GM23248 (cell line): ENCODE results near the gene DAB2IP. TPM values are rescaled to one million over a fixed set of nuclear protein-coding genes. Genes with fewer than 3 reads are reported as not detected.
A peak's percentile ranks its signal among the peaks of the same experiment; 100 is the strongest.

Source experiments
- DNase-seq: peaks from one replicate; pipeline ENCODE4 v3.0.0-alpha.2; 2015
- H2AFZ ChIP-seq: fragments of 200-600 bp; sonication (generic); 2 replicates; pipeline ENCODE4 v1.6.1; 2016; ENCODE audit warnings: antibody characterized with exemption
- H3F3A ChIP-seq: fragments of 200-600 bp; sonication (generic); 2 replicates; pipeline ENCODE4 v1.6.1; 2016; ENCODE audit warnings: mild to moderate bottlenecking, antibody characterized with exemption, mixed run types; ENCODE audit not compliant: insufficient read depth
- H3K27ac ChIP-seq: fragments of 200-600 bp; sonication (generic); 2 replicates; pipeline ENCODE4 v1.5.1; 2016; ENCODE audit warnings: mild to moderate bottlenecking
- H3K27me3 ChIP-seq: fragments of 200-600 bp; sonication (generic); replicated peaks from 2 replicates; pipeline ENCODE4 v1.6.1; 2016; ENCODE audit warnings: mild to moderate bottlenecking; ENCODE audit not compliant: insufficient read depth
- H3K36me3 ChIP-seq: fragments of 200-600 bp; sonication (generic); 2 replicates; pipeline ENCODE4 v1.6.1; 2016; ENCODE audit warnings: low read depth, mild to moderate bottlenecking
- H3K4me1 ChIP-seq: fragments of 200-600 bp; sonication (generic); 2 replicates; pipeline ENCODE4 v1.6.1; 2016; ENCODE audit warnings: mild to moderate bottlenecking; ENCODE audit not compliant: insufficient read depth
- H3K4me2 ChIP-seq: fragments of 200-600 bp; sonication (generic); one replicate; pipeline ENCODE4 v1.6.1; 2016; ENCODE audit warnings: mild to moderate bottlenecking; ENCODE audit not compliant: unreplicated experiment
- H3K4me3 ChIP-seq: fragments of 200-600 bp; sonication (generic); 2 replicates; pipeline ENCODE4 v1.5.1; 2016; ENCODE audit warnings: mild to moderate bottlenecking
- H3K79me2 ChIP-seq: fragments of 200-600 bp; sonication (generic); 2 replicates; pipeline ENCODE4 v1.6.1; 2016; ENCODE audit warnings: mild to moderate bottlenecking; ENCODE audit not compliant: insufficient read depth
- H3K9ac ChIP-seq: fragments of 200-600 bp; sonication (generic); 2 replicates; pipeline ENCODE4 v1.6.1; 2016; ENCODE audit warnings: mild to moderate bottlenecking
- H3K9me2 ChIP-seq: fragments of 200-600 bp; sonication (generic); 2 replicates; pipeline ENCODE4 v1.6.1; 2016; ENCODE audit warnings: mixed run types, mild to moderate bottlenecking, moderate library complexity; ENCODE audit not compliant: insufficient read depth
- H3K9me3 ChIP-seq: fragments of 200-600 bp; sonication (generic); one replicate; pipeline ENCODE4 v1.6.1; 2017; ENCODE audit warnings: low read depth
- H4K20me1 ChIP-seq: fragments of 200-600 bp; sonication (generic); 2 replicates; pipeline ENCODE4 v1.6.0; 2016; ENCODE audit not compliant: insufficient read depth
- EZH2 ChIP-seq: fragments of 200-600 bp; sonication (generic); IDR thresholded peaks from 2 replicates; pipeline ENCODE4 v1.6.1; 2018; ENCODE audit warnings: antibody characterized with exemption, mild to moderate bottlenecking; ENCODE audit not compliant: insufficient read depth, poor library complexity, severe bottlenecking
- EZH2phosphoT487 ChIP-seq: fragments of 200-600 bp; sonication (generic); IDR thresholded peaks from 2 replicates; pipeline ENCODE4 v1.6.1; 2018; ENCODE audit warnings: antibody characterized with exemption, moderate library complexity, mild to moderate bottlenecking, low read depth; ENCODE audit not compliant: insufficient read depth
- WGBS, 2 experiments: methylation state at CpG; one replicate each; pipeline ENCODE4 v1.1.6; 2015 to 2017; ENCODE audit warnings: low lambda C conversion rate in 2 of 2, low coverage in 1 of 2; ENCODE audit errors: missing lambda C conversion rate in 2 of 2; 5-methylcytosine and 5-hydroxymethylcytosine counted together
- in situ Hi-C: fragments of 300-500 bp; cut with MboI; formaldehyde crosslinking; loops from 2 replicates; pipeline ENCODE4 v1.15.0; 2020
- polyA plus RNA-seq: library from polyadenylated mRNA; unstranded; fragments of >200 nt; fragmentation: Nextera tagmentation; extraction: Ambion mirVana; gene quantifications from 2 replicates; pipeline ENCODE4 v1.2.1, GENCODE V29; 2016
- total RNA-seq: library from RNA; depleted of rRNA; stranded (reverse); fragments of >200 nt; shearing (Covaris generic); gene quantifications from 2 replicates; pipeline ENCODE4 v1.2.3, GENCODE V29; 2014

DAB2IP gene
- total and polyA plus RNA-seq, 2 experiments from 2014 or later, result 2.6 to 19.7 TPM

DNA sequence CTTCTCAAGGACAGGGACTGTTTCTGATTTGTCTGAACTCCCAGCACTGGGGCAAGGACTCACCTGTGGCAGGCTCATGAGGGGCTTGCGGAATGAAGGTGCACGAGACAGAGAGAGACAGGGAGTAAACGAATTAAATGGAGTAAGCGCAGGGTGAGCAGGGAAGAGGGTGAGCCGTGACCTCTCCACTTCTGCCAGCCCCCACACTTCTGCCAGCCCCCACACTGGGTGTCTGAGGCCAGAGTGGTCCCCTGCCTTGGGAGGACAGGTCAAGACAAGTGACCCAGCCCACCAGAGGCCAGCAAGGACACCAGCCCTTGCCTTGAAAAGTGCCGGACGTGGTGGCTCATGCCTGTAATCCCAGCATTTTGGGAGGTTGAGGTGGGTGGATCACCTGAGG lies 37.2 kb downstream of the DAB2IP start:
- Histone ChIP-seq H3K36me3 (no peaks in the 10 kb centered on the region), H2AFZ (no peak overlapping the region), H3K27me3 (no peaks in the 10 kb centered on the region), H3K9ac (no peak overlapping the region), H3F3A (peaks cover 17% of the 10 kb centered on the region), H3K9me3 (no peaks in the 10 kb centered on the region), H3K9me2 (no peaks in the 10 kb centered on the region), H4K20me1 (no peaks in the 10 kb centered on the region), H3K4me2 (no peak overlapping the region), H3K27ac (no peak overlapping the region), H3K4me3 (no peak overlapping the region), H3K4me1 (peaks cover 9% of the 10 kb centered on the region; the same call in 1 of the 2 replicates), H3K79me2 (no peaks in the 10 kb centered on the region)
- in situ Hi-C loops, result loop anchor here (5.0 to 10.0 kb wide), 2 partner anchors 141 to 316 kb away; no protein-coding TSS in a partner anchor
- no peak for DNase-seq
- 97 to 98% methylated on average over 7 of the region's 7 CpGs for WGBS, 2 experiments
- TF ChIP-seq EZH2phosphoT487 (no peak), EZH2 (no peak)

DNA sequence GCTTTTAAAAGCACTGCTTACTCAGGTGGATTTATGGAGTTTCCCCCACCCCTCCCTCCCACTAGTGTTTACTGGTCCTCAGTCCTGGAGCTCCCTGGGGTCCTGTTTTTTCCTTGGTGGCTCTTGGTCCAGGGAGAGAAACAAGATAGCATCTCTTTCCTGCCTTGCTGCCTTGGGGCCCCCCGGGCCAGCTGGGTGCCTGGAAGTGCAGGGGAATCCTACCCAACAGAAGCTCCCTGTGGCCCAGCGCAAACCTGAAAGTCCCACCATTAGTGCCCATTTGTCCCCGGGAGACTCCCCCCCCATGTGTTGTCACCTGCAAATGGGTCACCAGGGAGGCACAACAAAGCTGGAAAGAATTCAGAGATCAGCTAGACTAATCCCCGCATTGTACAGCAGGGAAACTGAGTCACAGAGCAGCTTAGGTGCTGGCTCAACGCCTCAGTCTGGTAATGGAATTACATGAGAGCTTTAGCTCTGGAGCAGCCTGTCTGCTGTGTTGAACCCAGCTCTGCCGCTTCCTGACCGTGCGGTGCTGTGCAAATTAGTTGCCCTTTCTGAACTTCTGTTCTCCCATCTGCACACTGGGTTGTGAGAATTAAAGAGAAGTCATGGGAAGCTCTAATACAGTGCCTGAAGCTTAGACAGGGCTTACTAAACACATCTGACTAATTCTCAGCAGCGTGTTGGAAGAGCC lies 38.2 kb downstream of the DAB2IP start:
- DNase-seq, result no peak
- Histone ChIP-seq H3K4me1 (peaks cover 9% of the 10 kb centered on the region; the same call in 1 of the 2 replicates), H3K4me2 (no peak overlapping the region), H3K9ac (no peak overlapping the region), H3K27me3 (no peaks in the 10 kb centered on the region), H3K36me3 (no peaks in the 10 kb centered on the region), H4K20me1 (no peaks in the 10 kb centered on the region), H3K79me2 (no peaks in the 10 kb centered on the region), H3K9me3 (no peaks in the 10 kb centered on the region), H3K4me3 (no peak overlapping the region), H3K27ac (no peak overlapping the region), H3K9me2 (no peaks in the 10 kb centered on the region), H2AFZ (no peak overlapping the region), H3F3A (peaks cover 17% of the 10 kb centered on the region)
- 81 to 89% methylated on average over 9 of the region's 9 CpGs for WGBS, 2 experiments
- TF ChIP-seq EZH2, result no peak
- no peak for TF ChIP-seq EZH2phosphoT487
- in situ Hi-C loops, result loop anchor here (5.0 to 10.0 kb wide), 2 partner anchors 142 to 315 kb away; no protein-coding TSS in a partner anchor

DNA sequence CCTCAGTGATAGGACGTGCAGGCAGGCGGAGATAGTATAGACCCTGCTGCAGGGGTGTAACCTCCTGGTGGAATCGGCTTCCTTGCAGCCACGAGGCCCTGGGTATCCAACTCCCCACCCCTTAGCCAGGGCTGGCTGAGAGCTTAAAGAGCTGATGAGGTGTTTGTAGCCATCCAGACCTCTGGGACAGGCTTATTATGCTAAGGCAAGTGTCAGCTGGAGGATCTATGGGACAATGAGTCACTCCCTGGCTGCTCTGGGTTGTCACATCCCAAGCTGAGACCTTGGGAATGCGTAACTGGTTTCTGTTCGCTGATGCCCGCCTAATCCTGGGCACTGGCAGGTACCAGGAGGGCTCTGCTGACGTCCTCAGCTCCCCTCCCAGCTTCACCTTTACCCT lies 38.9 kb downstream of the DAB2IP start:
- no peak overlapping the region for H2AFZ ChIP-seq
- peaks cover 17% of the 10 kb centered on the region for H3F3A ChIP-seq
- no peaks in the 10 kb centered on the region for H3K9me3 ChIP-seq
- 36 to 38% methylated on average over 8 of the region's 8 CpGs for WGBS, 2 experiments
- H3K27ac ChIP-seq, result no peak overlapping the region
- H3K4me3 ChIP-seq, result no peak overlapping the region
- no peaks in the 10 kb centered on the region for H3K9me2 ChIP-seq
- TF ChIP-seq EZH2phosphoT487, result no peak
- no peak for TF ChIP-seq EZH2
- no peaks in the 10 kb centered on the region for H3K36me3 ChIP-seq
- no peaks in the 10 kb centered on the region for H3K27me3 ChIP-seq
- H3K9ac ChIP-seq, result no peak overlapping the region
- no peaks in the 10 kb centered on the region for H3K79me2 ChIP-seq
- DNase-seq, result peak; percentile 50
- H3K4me2 ChIP-seq, result no peak overlapping the region
- no peaks in the 10 kb centered on the region for H4K20me1 ChIP-seq
- H3K4me1 ChIP-seq, result peaks cover 9% of the 10 kb centered on the region; the same call in 1 of the 2 replicates
- in situ Hi-C loops, result no loop called here

DNA sequence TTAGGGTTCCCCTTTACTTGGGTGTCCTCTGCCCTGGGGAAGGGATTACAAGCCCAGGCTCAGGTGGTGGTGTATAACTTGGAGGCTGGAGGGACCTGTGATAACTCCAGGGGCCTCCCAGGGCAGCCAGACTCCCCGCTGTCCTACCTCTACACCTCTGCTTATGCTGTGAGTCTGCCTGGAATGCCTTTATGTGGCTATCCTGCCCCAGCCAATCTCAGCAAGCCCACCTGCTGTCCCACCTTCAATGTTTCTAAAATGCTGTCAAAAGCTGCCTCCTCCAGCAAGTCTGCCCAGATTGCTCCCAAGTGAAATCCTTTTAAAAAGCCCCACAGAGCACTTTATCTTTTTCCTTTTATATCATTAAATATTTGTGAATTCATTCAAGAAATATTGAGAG lies 39.3 kb downstream of the DAB2IP start:
- no peak for DNase-seq
- Histone ChIP-seq H3K79me2 (no peaks in the 10 kb centered on the region), H3K4me3 (no peak overlapping the region), H3K9me2 (no peaks in the 10 kb centered on the region), H3K36me3 (no peaks in the 10 kb centered on the region), H3K27ac (no peak overlapping the region), H3K9me3 (no peaks in the 10 kb centered on the region), H3F3A (peaks cover 17% of the 10 kb centered on the region), H2AFZ (no peak overlapping the region), H3K9ac (no peak overlapping the region), H3K4me1 (peaks cover 9% of the 10 kb centered on the region; the same call in 1 of the 2 replicates), H3K4me2 (no peak overlapping the region), H4K20me1 (no peaks in the 10 kb centered on the region), H3K27me3 (no peaks in the 10 kb centered on the region)
- 100% methylated on average over 1 of the region's 1 CpG for whole genome bisulfite sequencing, 2 experiments
- in situ Hi-C loops, result no loop called here
- TF ChIP-seq EZH2 (no peak), EZH2phosphoT487 (no peak)
